ENCODE measurements around the gene CAMK2A. TPM values are rescaled to one million over a fixed set of nuclear protein-coding genes. Genes with fewer than 3 reads are reported as not detected.

The CAMK2A gene
- total RNA-seq, 1 donor from 2014 or later, result not detected

DNA sequence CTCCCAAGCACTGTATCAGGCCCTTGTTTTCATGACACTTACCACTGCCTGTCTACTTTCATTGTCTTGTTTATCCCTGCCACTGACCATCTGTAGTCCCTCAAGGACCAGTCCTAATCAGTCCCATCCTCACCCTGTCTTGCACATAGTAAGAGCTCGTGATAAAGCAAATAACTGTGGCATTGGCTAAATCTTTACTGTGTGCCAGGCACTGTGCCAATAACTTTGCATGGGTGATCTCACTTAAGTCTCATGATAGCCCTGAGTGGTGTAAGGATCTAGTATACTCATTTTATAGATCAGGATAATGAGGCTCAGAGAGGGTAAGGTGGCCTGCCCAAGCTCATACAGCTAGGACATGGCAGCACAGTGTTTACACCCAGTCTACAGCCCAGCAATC lies 117.4 kb downstream of the CAMK2A start:
- Mint-ChIP-seq H3K27ac (ENCODE audit: unreplicated experiment) (no peak overlapping the region), H3K27me3 (ENCODE audit: unreplicated experiment) (peaks cover 16% of the 10 kb centered on the region), H3K9me3 (ENCODE audit: unreplicated experiment) (no peaks in the 10 kb centered on the region), H3K4me3 (ENCODE audit: unreplicated experiment) (no peak overlapping the region), H3K36me3 (ENCODE audit: unreplicated experiment) (no peaks in the 10 kb centered on the region), H3K4me1 (ENCODE audit: unreplicated experiment) (peaks cover 14% of the 10 kb centered on the region)
- TF ChIP-seq CTCF (IDR thresholded peaks at IDR 0.05), result no peak
- no peak for DNase-seq (ENCODE audit: extremely low spot score, unreplicated experiment)

Other genes with a start within 250 kb of the CAMK2A start
- gene CSF1R, start 203.2 kb downstream of the CAMK2A start, total RNA-seq, result 1.1 and 1.2 TPM in 2 replicates
- 1,093 and 1,131 TPM in 2 replicates for gene PDGFRB, start 133.9 kb downstream of the CAMK2A start, total RNA-seq
- gene CDX1, start 123.0 kb downstream of the CAMK2A start, total RNA-seq, result 0.71 and 1.0 TPM in 2 replicates
- not detected in 2 replicates for gene SLC6A7, start 99.7 kb downstream of the CAMK2A start, total RNA-seq
- 0.51 and 0.81 TPM in 2 replicates for gene ARSI, start 13.1 kb upstream of the CAMK2A start, total RNA-seq
- 28.6 and 32.5 TPM in 2 replicates for gene TCOF1, start 67.9 kb upstream of the CAMK2A start, total RNA-seq
- not detected in 2 replicates for gene CD74, start 123.1 kb upstream of the CAMK2A start, total RNA-seq
- gene RPS14, start 160.0 kb upstream of the CAMK2A start, total RNA-seq, result 1,748 and 1,798 TPM in 2 replicates
- 110 and 118 TPM in 2 replicates for gene NDST1, start 218.4 kb upstream of the CAMK2A start, total RNA-seq

All from osteocyte (in vitro differentiated cells).